LNCAP (cell line): ENCODE measurements around the gene TRAF5.

Source experiments
- TF ChIP-seq, protein P1 (sequence below): fragments of 450-650 bp; IDR thresholded peaks from 2 replicates; pipeline ENCODE4 v1.5.1; 2017; ENCODE audit warnings: mild to moderate bottlenecking

The TRAF5 gene

DNA sequence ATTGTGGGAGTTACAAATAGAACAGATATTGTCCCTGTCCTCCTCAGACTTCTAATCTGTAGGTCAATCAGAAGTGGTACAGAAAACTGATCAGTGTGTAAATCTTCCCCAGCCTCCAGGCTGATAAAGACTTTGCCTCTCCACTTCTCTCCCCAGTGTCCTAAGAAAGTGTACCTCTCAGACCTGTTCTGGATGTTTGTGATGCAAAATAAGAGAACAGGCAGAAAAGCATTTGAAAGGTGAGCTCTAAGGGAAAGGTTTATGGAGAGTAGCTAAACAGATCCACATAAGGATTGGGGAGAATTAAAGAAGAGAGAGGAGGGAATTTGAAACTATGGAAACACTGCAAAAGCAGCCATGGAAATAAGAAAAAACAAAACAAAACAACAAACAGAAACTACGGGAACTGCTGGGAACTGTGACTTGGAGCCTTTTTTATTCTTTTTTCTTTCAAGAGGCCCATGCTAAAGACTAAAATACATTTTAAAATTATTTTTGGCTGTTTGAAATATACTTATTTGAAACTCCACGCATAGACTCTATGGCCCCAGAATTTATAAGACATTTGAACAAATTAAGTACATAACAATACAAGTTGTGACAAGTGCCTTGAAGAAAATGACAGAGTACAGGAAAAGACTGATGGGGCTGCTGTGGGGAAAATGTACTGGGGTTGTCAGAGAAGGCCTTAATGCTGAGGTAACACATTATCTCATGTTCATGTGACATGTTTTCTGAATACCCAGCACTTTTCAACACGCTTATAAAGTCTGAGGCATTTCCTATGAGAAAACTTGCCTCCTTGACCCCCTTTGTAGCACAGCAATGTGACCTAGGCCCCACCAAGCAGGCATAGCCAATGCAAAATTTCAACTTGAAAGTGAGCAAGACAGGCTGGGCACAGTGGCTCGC, 51.2 kb downstream of the TRAF5 start:
- TF ChIP-seq, protein P1, sequence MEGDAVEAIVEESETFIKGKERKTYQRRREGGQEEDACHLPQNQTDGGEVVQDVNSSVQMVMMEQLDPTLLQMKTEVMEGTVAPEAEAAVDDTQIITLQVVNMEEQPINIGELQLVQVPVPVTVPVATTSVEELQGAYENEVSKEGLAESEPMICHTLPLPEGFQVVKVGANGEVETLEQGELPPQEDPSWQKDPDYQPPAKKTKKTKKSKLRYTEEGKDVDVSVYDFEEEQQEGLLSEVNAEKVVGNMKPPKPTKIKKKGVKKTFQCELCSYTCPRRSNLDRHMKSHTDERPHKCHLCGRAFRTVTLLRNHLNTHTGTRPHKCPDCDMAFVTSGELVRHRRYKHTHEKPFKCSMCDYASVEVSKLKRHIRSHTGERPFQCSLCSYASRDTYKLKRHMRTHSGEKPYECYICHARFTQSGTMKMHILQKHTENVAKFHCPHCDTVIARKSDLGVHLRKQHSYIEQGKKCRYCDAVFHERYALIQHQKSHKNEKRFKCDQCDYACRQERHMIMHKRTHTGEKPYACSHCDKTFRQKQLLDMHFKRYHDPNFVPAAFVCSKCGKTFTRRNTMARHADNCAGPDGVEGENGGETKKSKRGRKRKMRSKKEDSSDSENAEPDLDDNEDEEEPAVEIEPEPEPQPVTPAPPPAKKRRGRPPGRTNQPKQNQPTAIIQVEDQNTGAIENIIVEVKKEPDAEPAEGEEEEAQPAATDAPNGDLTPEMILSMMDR, result no peak

DNA sequence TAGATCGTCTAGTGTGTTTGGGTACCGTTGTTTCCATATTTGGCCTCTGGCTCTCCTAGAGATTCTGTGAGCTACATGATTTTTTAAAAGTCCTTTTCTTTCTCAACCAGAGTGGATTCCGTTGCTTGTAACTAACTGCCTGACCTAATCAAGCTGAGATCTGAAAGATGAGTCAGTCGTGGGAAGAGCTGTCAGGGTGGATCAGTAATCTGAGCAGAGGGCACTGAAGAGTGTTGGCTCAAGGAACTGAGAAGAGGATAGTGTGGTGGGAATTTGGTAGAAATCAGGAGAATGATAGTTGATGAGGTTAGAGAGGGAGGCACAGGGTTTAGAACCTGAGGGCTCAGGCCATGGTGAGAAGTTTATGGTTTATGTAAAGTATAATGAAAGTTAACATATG, 52.2 kb downstream of the TRAF5 start:
- TF ChIP-seq, protein P1, result no peak

DNA sequence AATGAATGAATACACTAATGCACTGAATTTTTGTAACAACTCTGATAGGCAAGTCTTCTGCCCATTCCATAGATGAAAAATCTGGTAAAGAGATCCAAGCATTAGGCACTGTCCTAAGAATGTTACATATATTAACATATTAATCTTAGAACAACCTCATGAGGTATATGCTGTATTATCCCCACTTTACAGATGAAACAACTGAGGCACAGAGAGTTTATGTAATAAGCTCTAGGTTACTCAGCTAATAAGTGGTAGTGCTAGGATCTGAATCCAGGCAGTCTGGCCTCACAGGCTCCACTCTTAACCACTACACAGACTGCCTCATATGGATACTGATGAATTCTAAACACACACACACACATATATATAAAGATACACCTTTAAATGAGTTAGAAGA, 52.8 kb downstream of the TRAF5 start:
- TF ChIP-seq, protein P1, result no peak

DNA sequence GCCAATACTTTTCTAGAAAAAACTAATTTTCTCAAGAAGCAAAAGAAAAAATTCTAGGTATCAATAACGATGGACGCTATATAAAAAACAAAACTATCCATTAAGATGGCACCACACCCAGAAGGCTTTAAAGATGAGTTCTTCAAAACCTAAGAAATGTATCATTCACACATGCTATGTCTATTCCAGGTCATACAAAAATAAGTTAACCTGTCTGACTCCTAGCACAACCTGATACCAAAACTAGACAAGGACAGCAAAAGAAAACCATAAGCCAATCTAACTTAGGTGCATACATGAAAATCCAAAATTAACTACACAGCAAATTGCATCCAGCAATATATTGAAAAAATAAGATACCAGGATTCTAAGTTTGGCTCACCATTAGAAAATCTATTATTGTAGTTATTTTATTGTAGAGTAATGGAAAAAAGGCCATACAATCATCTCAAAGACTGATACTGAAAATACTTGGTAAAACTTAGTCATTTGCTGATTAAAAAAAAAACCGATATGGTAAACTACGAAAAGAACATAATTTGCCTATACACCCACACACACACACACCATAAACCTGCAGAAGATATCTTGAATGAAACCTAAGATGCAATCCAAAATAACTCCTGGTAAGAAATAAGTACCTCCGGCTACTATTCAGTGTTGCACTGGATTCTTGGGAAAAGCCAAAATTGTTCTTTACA, 55.0 kb downstream of the TRAF5 start:
- TF ChIP-seq, protein P1, result no peak

DNA sequence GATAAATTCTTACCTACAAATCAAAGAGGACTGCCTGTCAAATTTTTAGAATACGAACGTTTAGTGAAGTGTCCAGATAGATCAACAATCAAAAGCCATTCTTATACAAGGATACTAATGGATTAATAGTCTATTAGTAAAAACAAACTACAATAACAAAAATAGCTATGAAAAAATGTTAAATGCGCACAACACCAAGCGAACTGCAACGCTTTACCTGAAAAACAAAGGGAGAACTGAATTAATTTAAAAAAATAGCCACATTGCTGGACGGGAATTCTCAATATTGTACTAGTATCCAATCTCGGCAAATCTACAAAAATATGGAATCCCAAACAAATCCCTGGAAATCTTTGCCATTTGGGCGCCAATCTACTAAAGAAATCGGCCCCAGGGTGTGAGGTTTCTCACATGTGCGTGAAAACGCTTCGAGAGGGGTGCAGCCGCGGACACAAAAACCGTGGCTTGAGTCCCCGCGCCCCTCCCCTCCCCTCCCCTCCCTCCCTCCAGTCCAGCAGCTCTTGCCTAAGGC, 55.6 kb downstream of the TRAF5 start:
- TF ChIP-seq, protein P1, result no peak

DNA sequence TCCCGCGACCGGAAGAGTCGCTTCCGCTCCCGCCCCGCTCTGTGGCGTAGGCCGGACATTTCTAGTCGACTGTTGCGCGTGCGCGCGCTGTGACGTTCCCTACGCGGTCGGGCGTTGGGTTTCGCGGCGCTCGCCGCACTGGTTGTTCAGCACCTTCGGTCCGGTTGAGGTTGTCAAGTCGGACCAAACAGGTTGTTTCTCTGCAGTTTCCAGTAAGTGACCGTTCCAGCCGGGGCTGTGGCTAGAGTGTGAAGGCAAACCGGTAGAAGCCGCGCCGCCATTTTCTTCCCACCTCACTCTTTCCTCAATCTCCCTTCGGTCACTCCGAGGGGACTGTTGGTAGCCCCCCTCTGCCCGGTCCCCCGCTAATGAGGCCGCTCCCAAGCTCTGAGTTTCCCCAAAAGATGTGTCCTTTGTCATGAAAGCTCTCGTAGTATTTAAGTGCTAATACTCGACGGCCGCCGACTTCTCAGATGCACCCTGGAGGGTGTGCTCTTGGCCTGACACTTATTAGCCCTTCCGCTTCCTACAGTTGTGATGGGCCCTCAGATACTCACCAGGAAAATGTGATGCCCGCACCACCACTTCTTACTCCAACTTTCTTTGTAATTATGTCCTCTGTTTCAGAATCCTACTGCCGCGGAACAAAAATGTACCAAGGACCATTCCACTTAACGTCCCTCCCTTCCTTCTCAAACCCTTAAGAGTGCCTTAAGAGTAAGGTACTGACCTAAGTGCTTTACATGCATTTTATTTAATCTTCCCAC, 56.3 kb downstream of the TRAF5 start:
- TF ChIP-seq, protein P1, result no peak

DNA sequence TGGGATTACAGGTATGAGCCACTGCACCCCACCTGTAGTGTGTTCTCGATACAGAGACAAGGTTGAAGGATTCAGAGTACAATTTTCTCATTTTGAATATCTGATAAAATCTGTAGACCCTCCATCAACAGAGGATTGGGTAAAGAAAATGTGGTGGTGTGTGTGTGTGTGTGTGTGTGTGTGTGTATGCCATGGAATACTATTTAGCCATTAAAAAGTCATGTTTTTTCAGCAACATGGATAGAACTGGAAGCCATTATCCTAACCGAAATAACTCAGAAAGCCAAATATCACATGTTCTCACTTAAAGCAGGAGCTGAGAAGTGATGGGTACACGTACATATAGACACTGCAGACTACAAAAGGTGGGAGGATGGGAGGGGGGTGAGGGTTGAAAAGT, 57.9 kb downstream of the TRAF5 start:
- TF ChIP-seq, protein P1, result no peak
